Left renal pelvis (tissue), 4 donors: Measurements from ENCODE around the gene CAMTA1. TPM values are rescaled to one million over a fixed set of nuclear protein-coding genes. Genes with fewer than 3 reads are reported as not detected.

ENCODE experiments used
- DNase-seq, 4 donors: peaks; one replicate each; pipeline ENCODE4 v3.0.0-alpha.2; 2013; ENCODE audit warnings: low read depth in 4 of 4, low spot score in 3 of 4
- polyA plus RNA-seq, 4 donors: library from polyadenylated mRNA; unstranded; fragments of 120-200 nt; gene quantifications; one replicate each; pipeline ENCODE4 v1.2.1, GENCODE V29; 2013; ENCODE audit not compliant: insufficient read length in 4 of 4

CAMTA1 gene
- polyA plus RNA-seq, 4 donors = 50.7 to 99.9 (median 87.8) TPM

DNA sequence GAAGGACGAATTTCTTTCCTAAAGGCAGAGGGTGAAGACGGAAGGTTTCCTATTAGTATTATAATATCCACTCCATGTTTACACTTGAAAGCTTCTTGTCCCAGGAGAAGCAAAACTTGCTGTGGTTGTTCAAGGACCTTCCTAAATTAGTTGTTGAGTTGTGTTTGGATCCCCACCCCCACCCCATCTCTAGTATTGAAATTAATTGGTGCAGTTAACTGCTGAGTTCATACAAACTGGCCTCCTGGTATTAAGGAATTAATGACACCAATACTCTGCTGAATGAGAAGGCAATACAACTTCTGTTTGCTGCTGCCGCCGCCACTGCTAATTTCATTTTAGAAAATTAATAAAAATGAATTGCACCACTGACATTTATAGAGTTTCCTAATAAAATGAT, 308.8 kb downstream of the CAMTA1 start:
- DNase-seq = no peak

DNA sequence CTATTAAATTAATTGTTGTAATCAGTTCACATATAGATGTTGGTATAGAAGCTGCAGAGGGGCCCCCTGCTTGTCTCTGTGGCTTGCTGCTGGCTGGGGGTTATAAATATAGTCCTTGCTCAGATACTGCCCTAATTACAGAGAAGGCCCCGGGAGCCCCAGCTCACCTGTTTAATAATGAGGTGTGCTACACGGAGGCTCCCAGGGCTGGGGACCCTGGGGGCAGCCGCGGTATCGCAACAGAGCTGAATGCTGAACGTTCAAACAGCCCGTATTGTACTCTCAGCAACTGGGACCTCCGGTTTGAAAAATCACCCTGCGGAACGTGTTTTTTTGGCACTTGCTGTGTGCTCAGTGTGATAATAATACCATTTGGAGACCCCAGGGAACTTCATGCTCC, 309.3 kb downstream of the CAMTA1 start:
- DNase-seq = no peak

GRCh38 chr1:7095343-7095964, 310.2 kb downstream of the CAMTA1 start:
- no peak for DNase-seq

GRCh38 chr1:7097938-7098592, 312.8 kb downstream of the CAMTA1 start:
- DNase-seq = no peak

DNA sequence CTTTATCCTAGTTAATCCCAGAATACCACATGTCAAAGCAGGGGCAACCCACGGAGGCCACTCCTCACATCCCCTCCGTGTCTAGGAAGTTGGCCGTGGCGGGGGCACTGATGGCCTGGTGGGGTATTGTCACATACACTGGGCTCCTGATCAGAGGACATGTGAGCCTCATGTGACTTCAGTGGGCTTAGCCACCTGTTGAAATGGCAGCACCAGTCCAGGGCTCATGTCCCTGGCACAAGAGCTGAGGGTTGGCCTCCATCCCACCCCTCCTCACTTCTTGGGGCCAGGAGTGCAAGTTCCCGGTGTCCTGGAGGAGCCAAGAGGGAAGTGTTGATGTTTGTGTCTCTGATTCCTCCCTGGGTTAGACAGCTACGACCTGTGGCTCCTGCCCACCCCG, 313.4 kb downstream of the CAMTA1 start:
- DNase-seq = no peak

- no peak for DNase-seq
Observed at GRCh38 chr1:7100479-7100878, 315.2 kb downstream of the CAMTA1 start.

GRCh38 chr1:7101187-7101586, 315.9 kb downstream of the CAMTA1 start:
- no peak for DNase-seq

DNA sequence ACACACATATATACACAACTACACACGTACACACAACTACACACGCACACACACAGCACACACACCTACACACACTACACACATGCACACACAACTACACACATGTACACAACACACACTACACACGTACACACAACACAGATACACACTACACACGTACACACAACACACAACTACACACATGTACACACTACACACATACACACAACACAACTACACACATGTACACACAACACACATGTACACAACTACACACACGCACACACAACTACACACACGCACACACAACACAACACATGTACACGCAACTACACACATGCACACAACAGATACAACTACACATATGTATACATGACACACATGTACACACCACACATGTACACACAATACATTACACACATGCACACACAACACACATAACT, 318.1 kb downstream of the CAMTA1 start:
- no peak for DNase-seq

DNA sequence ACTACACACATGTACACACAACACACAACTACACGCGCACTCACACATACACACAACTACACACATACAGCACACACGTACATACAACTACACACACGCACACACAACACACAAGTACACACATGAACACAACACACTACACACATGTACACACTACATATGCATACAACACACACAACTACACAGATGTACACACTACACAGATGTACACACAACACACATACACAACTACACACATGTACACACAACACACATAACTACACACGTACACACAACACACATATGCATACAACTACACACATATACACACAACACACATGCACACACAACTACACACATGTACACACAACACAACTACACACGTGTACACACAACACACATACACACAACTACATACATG, 318.6 kb downstream of the CAMTA1 start:
- no peak for DNase-seq

DNA sequence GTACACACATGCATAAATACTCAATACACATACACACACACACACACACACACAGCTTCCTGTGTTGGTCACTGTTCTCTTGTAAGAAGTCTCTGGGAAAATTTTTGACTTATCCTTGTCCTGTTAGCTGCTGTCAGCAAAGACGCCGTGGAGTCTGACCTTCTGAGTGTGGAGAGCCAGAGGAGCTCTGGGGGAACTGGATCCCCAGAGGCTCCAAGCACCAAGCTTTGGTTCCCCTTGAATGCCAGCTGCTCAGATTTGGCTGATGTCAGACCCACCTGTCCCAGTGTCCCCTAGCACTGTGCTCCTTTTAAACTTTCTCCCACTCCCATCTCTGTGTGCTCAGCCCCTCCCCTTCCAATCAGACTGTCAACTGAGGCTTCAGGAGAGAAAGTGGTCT, 319.1 kb downstream of the CAMTA1 start:
- DNase-seq = no peak

DNA sequence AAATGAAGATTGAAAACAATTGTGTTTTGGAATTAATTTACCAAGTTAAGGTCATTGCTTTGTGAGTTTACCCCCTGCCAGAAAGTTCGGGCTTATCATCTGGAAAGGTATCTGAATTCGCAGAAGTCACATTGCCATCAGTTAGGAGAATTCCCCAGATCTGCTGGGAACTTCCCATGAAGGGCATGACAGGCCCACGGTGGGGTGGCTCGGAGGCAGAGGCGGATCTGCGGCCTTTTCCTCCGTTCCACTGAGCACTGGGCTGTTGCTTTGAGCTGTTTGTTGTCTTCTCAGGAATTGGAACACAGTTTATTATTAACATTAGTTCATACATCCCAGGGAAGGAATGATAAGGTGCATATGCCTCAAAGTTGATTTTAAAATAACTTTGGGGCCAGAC, 320.0 kb downstream of the CAMTA1 start:
- DNase-seq = no peak

DNA sequence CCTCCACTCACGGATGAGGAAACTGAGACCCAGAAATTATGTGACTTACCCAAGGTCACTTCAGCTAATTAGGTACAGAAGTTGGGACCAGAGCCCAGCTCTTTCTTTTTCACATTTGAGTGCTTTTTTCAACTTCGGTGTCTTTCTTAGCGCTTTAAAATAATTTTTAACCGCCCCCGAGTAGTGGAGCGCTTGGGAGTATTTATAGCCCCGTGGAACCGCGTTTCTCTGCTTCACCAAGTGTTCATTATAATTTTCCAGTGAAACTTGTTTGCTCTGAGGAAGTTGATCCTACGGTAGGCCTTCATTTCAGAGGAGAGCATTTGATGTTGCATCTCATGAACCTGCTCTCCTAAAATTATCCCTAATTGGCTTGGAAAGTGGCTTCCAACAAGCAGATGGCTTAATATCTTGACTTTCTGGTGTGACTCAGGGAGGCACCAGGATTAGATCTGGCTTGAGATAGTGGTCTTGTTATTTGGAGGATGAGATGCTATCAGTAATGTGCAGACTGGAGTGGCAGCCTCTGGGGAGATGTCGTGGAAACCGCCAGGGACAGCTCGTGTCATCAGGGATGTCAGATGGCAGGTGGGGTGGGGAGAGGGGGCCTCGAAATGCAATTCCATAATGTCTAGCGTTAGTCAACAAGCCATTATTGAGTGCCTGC, 321.3 kb downstream of the CAMTA1 start:
- no peak for DNase-seq

GRCh38 chr1:7107109-7107830, 322.0 kb downstream of the CAMTA1 start:
- no peak for DNase-seq

DNA sequence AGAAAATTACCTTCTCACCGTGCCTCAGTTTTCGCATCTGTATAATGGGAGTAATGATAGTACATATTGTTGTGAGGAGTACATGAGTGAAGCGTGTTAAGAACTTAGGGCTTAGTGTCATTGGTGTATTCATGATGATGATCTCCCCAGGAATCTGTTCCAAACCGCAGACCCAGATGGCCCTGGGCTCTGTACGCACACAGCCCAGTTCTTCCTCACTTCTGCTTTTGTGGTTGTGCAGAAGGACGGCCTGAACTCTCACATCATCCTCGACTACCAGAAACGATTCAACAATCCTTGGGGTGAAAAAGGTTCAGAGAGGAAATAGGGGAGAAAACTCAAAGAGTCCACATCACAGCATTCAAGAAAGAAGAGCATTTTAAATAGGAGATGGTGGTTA, 323.0 kb downstream of the CAMTA1 start:
- no peak for DNase-seq

DNA sequence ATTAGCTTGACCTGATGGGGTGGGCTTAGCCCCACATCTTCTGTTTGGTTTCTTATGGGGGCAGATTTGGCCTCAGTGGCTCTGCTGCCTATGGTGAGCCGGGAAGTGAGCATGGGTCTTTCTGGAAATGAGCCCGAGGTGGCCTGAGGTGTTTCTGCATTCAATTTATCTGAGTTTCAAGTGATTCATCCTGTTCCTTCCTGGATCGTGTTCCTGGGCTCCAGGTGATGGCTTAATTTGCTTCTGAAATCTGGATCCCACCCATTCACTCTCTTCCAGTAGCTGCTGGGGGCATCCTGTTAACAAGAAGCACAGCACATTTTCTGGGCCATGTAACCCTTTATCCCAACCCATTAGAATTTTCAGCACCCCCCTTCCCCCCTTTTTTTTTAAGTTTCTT, 324.6 kb downstream of the CAMTA1 start:
- DNase-seq = no peak

DNA sequence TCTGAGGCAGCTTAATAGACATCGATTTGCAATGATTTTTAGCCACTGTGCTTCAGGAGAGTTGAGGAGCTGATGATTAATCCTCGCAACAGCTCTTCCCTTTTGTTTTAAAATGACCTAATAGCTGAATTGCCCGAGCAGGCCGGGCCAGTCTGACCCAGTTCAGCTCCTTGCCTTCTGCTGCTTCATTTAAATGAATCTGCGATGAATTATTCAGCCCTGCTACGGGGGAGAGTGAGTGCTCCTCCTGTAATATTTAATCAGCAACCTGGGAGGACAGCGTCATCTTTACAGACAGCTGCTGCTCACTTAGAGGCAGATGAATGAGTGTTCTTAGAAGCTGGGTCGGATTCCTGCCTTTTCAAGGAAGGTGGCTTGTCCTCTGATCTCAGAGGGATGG, 325.1 kb downstream of the CAMTA1 start:
- DNase-seq = no peak

GRCh38 chr1:7111853-7112252, 326.6 kb downstream of the CAMTA1 start:
- DNase-seq = no peak

GRCh38 chr1:7113136-7113535, 327.9 kb downstream of the CAMTA1 start:
- DNase-seq = no peak

DNA sequence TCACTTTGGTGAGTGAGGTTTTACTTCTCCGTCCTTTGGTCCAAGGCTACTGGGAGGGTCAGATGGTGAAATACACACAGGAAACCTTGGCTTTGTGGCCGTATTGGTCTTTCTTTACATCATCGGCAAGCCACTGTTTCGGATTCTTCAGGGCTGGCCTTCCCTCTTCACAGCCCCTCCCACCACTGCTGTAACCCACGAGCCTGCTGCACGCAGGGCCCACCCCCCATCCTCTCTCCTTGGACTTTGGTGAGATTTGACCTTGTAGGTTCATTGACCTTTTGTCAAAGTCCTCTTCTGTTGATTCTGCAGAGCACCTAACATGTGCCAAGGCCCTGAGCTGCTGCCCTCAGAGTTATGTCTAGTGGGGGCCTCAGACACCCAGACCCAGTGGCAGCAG, 328.6 kb downstream of the CAMTA1 start:
- DNase-seq = no peak

- no peak for DNase-seq
Observed at GRCh38 chr1:7116001-7116400, 330.7 kb downstream of the CAMTA1 start.
